ENCODE data around the gene SKIC3.

GRCh38 chr5:95520206-95520605, 34.6 kb downstream of the SKIC3 start:
- TF ChIP-seq POLR2A (IDR thresholded peaks at IDR 0.05): no peak
- TF ChIP-seq, protein P1, sequence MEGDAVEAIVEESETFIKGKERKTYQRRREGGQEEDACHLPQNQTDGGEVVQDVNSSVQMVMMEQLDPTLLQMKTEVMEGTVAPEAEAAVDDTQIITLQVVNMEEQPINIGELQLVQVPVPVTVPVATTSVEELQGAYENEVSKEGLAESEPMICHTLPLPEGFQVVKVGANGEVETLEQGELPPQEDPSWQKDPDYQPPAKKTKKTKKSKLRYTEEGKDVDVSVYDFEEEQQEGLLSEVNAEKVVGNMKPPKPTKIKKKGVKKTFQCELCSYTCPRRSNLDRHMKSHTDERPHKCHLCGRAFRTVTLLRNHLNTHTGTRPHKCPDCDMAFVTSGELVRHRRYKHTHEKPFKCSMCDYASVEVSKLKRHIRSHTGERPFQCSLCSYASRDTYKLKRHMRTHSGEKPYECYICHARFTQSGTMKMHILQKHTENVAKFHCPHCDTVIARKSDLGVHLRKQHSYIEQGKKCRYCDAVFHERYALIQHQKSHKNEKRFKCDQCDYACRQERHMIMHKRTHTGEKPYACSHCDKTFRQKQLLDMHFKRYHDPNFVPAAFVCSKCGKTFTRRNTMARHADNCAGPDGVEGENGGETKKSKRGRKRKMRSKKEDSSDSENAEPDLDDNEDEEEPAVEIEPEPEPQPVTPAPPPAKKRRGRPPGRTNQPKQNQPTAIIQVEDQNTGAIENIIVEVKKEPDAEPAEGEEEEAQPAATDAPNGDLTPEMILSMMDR (IDR thresholded peaks at IDR 0.05): no peak
